RCC 7860 (cell line): ENCODE results near the gene PRAMEF25.
"Not testable (repeated sequence)": the region's sequence is repeated elsewhere in the genome, so short reads cannot be mapped to it uniquely, and the experiment has no call there.

ENCODE experiments used
- DNase-seq: peaks from one replicate; pipeline ENCODE4 v3.0.0-alpha.2; 2015; ENCODE audit warnings: low spot score
- FAIRE-seq: peaks from 2 replicates; lab custom pipeline; 2012; peaks lifted over from hg19 to GRCh38; lab: Jason Lieb, UNC

PRAMEF25 gene

DNA sequence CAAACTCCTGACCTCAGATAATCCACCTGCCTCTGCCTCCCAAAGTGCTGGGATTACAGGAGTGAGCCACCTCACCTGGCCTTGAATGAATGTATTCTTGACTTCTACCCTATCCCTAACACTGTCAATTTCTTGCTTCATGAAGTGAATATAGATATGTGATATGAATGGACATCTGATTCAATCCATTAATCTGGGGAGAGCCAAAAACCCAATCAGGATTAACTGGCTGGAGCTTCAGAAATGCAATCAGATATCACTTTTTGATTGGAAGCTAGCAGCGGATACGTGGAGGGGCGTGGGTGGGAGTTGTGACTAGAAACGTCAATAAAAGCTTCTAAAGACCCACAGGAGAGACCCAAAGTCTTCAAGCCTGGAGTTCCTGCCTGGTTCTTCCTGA lies at the start of gene PRAMEF25:
Gene PRAMEF25 (plus strand): TSS at position 301 of the 400 bp plus-strand sequence. CDS start 2,920 bp downstream, outside the sequence.
- not testable (repeated sequence) for FAIRE-seq, DNase-seq

DNA sequence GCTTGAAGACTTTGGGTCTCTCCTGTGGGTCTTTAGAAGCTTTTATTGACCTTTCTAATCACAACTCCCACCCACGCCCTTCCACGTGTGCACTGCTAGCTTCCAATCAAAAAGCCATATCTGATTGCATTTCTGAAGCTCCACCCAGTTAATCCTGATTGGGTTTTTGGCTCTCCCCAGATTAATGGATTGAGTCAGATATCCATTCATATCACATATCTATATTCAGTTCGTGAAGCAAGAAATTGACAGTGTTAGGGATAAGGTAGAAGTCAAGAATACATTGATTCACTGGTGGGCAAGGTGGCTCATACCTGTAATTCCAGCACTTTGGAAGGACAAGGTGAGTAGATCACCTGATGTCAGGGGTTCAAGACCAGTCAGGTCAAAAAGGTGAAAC lies 14.1 kb upstream of the PRAMEF25 start, which contains the start of gene PRAMEF27:
Gene PRAMEF27 (minus strand): TSS at position 101 of the 400 bp plus-strand sequence. CDS start 2,916 bp downstream, outside the sequence.
- not testable (repeated sequence) for DNase-seq, FAIRE-seq

DNA sequence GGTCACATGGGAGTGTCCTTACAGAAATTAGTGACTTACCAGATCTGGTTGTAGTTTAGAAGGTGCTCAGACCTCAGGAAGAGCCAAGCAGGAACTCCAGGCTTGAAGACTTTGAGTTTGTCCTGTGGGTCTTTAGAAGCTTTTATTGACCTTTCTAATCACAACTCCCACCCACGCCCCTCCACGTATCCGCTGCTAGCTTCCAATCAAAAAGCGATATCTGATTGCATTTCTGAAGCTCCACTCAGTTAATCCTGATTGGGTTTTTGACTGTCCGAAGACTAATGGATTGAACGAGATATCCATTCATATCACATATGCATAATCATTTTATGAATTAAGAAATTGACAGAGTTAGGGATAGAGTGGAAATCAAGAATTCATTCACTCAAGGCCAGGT lies 46.2 kb downstream of the PRAMEF25 start, which contains the start of gene HNRNPCL2:
Gene HNRNPCL2 (minus strand): TSS at position 101 of the 400 bp plus-strand sequence. CDS start 454 bp downstream, outside the sequence.
- not testable (repeated sequence) for FAIRE-seq, DNase-seq
